ENCODE data around the gene PJVK. TPM values are rescaled to one million over a fixed set of nuclear protein-coding genes. Genes with fewer than 3 reads are reported as not detected.

The PJVK gene
- total and polyA plus RNA-seq, 10 of the 15 experiments (the other 5 are each of a cell fraction or from before 2014, with no cell fraction given), result 1.8 to 6.8 (median 3.2) TPM

DNA sequence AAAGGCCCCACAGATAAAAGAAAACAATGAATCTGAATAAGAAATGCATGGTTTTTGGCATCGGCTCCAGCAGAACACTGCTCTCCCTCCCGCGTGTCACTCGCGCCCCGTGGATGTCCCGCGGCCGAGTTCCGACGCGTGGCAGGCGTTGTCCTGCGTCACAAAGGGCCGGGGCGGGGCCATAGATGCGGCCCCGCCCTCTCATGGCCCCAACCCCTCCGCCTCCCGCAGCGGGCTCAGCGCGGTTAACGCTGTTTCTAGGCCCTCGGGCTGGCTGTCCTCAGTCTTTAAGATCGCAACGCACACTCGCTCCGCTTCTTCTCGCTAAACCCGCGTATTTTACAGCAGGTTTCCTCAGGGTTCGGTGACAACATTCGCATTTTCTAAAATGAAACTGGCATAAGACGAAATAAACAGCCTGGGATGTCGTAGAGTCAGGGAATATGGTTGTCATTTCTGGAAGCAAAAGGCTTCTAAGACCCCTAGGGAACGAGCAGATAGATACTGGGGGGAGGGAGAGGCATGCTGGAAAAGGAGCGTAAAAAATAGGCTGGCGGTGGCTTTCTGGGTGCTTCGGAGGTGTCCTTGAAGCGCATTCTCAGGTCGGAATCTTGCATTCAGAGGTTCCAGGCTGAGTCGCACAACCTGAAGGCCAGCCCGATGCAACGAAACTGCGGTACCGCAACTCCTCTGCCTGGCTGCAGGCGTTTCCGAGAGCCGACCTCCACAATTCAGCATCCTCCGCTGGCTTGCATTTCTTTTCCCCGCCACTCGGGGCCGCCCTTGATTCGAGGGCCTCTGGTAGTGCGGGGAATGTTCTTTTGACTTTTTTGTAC, 27.5 kb downstream of the PJVK start, which contains the start of gene FKBP7 (continued):
- TF ChIP-seq ZNF384 (IDR thresholded peaks at IDR 0.05; ENCODE audit: borderline replicate concordance, low read depth, low read length) (peak; percentile 26; the same call in 1 of the 2 replicates), POLR2AphosphoS2 (IDR thresholded peaks at IDR 0.05; ENCODE audit: low read depth, low read length) (0 out of 2 replicates have a peak, but pooled peaks have one; percentile 46), CREM (IDR thresholded peaks at IDR 0.05; ENCODE audit: low read depth) (peak; percentile 86), SMAD5 (IDR thresholded peaks at IDR 0.05; ENCODE audit: low read depth) (peak; percentile 56; the same call in 1 of the 2 replicates), TCF12 (IDR thresholded peaks at IDR 0.05; ENCODE audit: low read depth, low read length) (no peak), ZBED1 (IDR thresholded peaks at IDR 0.05; ENCODE audit: borderline replicate concordance) (no peak), NR2F1 (conservative IDR thresholded peaks at IDR 0.05) (no peak), SIN3A (IDR thresholded peaks at IDR 0.05; ENCODE audit: low read depth, low read length) (peak; percentile 7; the same call in 1 of the 2 replicates), RAD21 (IDR thresholded peaks at IDR 0.05; ENCODE audit: insufficient read depth, low read depth, low read length) (peak; percentile 92), NBN (IDR thresholded peaks at IDR 0.05) (peak; percentile 60; the same call in 1 of the 2 replicates), FOXM1 (IDR thresholded peaks at IDR 0.05; ENCODE audit: low read depth, low read length) (peak; percentile 71; the same call in 1 of the 2 replicates)
- TF ChIP-seq, protein P1, sequence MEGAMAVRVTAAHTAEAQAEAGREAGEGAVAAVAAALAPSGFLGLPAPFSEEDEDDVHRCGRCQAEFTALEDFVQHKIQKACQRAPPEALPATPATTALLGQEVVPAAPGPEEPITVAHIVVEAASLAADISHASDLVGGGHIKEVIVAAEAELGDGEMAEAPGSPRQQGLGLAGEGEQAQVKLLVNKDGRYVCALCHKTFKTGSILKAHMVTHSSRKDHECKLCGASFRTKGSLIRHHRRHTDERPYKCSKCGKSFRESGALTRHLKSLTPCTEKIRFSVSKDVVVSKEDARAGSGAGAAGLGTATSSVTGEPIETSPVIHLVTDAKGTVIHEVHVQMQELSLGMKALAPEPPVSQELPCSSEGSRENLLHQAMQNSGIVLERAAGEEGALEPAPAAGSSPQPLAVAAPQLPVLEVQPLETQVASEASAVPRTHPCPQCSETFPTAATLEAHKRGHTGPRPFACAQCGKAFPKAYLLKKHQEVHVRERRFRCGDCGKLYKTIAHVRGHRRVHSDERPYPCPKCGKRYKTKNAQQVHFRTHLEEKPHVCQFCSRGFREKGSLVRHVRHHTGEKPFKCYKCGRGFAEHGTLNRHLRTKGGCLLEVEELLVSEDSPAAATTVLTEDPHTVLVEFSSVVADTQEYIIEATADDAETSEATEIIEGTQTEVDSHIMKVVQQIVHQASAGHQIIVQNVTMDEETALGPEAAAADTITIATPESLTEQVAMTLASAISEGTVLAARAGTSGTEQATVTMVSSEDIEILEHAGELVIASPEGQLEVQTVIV (IDR thresholded peaks at IDR 0.05; ENCODE audit: borderline replicate concordance, partially characterized antibody), result no peak
- TF ChIP-seq, protein P2, sequence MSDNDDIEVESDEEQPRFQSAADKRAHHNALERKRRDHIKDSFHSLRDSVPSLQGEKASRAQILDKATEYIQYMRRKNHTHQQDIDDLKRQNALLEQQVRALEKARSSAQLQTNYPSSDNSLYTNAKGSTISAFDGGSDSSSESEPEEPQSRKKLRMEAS (IDR thresholded peaks at IDR 0.05; ENCODE audit: low read depth, low read length), result peak; percentile 88; the same call in 1 of the 2 replicates
- TF ChIP-seq, protein P3, sequence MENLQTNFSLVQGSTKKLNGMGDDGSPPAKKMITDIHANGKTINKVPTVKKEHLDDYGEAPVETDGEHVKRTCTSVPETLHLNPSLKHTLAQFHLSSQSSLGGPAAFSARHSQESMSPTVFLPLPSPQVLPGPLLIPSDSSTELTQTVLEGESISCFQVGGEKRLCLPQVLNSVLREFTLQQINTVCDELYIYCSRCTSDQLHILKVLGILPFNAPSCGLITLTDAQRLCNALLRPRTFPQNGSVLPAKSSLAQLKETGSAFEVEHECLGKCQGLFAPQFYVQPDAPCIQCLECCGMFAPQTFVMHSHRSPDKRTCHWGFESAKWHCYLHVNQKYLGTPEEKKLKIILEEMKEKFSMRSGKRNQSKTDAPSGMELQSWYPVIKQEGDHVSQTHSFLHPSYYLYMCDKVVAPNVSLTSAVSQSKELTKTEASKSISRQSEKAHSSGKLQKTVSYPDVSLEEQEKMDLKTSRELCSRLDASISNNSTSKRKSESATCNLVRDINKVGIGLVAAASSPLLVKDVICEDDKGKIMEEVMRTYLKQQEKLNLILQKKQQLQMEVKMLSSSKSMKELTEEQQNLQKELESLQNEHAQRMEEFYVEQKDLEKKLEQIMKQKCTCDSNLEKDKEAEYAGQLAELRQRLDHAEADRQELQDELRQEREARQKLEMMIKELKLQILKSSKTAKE (IDR thresholded peaks at IDR 0.05; ENCODE audit: low read depth, poor library complexity, severe bottlenecking), result peak; percentile 32
